T-cell (primary cell): ENCODE measurements around the gene QSER1. TPM values are rescaled to one million over a fixed set of nuclear protein-coding genes. Genes with fewer than 3 reads are reported as not detected.

Source experiments
- ATAC-seq, 4 experiments: fragments of 200-7000 bp in 3 of 4; fragments of 150-1000 bp in 1 of 4; cut with Tn5 transposase; replicated peaks in 1 of 4; 1 replicate in 3 of 4; 2 replicates in 1 of 4; pipeline ENCODE4 v1.10.0; 2021; ENCODE audit warnings: moderate library complexity in 3 of 4, mild to moderate bottlenecking in 2 of 4, moderate number of reproducible peaks in 1 of 4
- CTCF ChIA-PET, 2 donors: fragments of 300-600 bp; sonication (Branson Sonifier 250); formaldehyde crosslinking; loops; one replicate each; lab custom pipeline; 2022; ENCODE audit warnings: antibody characterized with exemption in 2 of 2; lab: Charles Lee
- POLR2A ChIA-PET, 2 donors: fragments of 300-600 bp; sonication (Branson Sonifier 250); formaldehyde crosslinking; loops; one replicate each; lab custom pipeline; 2022; ENCODE audit warnings: antibody characterized with exemption in 2 of 2; lab: Charles Lee
- DNase-seq, 35 experiments: peaks; one replicate each; pipeline versions ENCODE4 v3.0.0 to v3.0.0-alpha.2; 2013 to 2023
- H3K27ac ChIP-seq: one replicate; pipeline ENCODE4 v1.5.1; 2013; ENCODE audit warnings: low read length
- H3K27me3 ChIP-seq, 2 experiments: replicated peaks in 1 of 2; 1 replicate in 1 of 2; 2 replicates in 1 of 2; pipeline versions ENCODE4 v1.6.1 to v1.7.0; 2013; ENCODE audit warnings: low read length in 1 of 2, mixed read lengths in 1 of 2; ENCODE audit not compliant: control insufficient read depth in 2 of 2, insufficient read depth in 2 of 2; ENCODE audit errors: extremely low read depth in 1 of 2
- H3K36me3 ChIP-seq, 2 donors: 1 replicate in 1 of 2; 2 replicates in 1 of 2; pipeline versions ENCODE4 v1.6.1 to v1.7.0; 2013; ENCODE audit warnings: low read length in 1 of 2; ENCODE audit not compliant: control insufficient read depth in 2 of 2, insufficient read depth in 1 of 2; ENCODE audit errors: extremely low read depth in 1 of 2
- H3K4me1 ChIP-seq, 2 experiments: 1 replicate in 1 of 2; 2 replicates in 1 of 2; pipeline versions ENCODE4 v1.6.1 to v1.7.0; 2013; ENCODE audit warnings: low read length in 2 of 2, mixed read lengths in 1 of 2; ENCODE audit not compliant: insufficient read depth in 2 of 2, control insufficient read depth in 1 of 2; ENCODE audit errors: extremely low read depth in 1 of 2
- H3K4me3 ChIP-seq, 2 donors: 1 replicate in 1 of 2; 2 replicates in 1 of 2; pipeline versions ENCODE4 v1.5.1 to v1.7.0; 2013; ENCODE audit warnings: mild to moderate bottlenecking in 2 of 2, low read length in 1 of 2, moderate library complexity in 1 of 2; ENCODE audit not compliant: control insufficient read depth in 1 of 2; ENCODE audit errors: extremely low read depth in 1 of 2
- H3K9me3 ChIP-seq: 2 replicates; pipeline ENCODE4 v1.7.0; 2013
- H3K27ac Mint-ChIP-seq, 2 donors: one replicate each; pipeline ENCODE4 v1.8.0; 2020 to 2021; ENCODE audit warnings: mild to moderate bottlenecking in 2 of 2, mixed read lengths in 2 of 2
- H3K27me3 Mint-ChIP-seq, 2 donors: one replicate each; pipeline ENCODE4 v1.8.0; 2021 to 2022; ENCODE audit warnings: mixed read lengths in 2 of 2
- H3K36me3 Mint-ChIP-seq: one replicate; pipeline ENCODE4 v1.8.0; 2021; ENCODE audit warnings: mixed read lengths
- H3K4me1 Mint-ChIP-seq, 3 donors: one replicate each; pipeline ENCODE4 v1.8.0; 2020 to 2022; ENCODE audit warnings: mixed read lengths in 3 of 3, mild to moderate bottlenecking in 1 of 3
- H3K4me3 Mint-ChIP-seq, 3 donors: one replicate each; pipeline ENCODE4 v1.8.0; 2020 to 2022; ENCODE audit warnings: mild to moderate bottlenecking in 3 of 3, mixed read lengths in 3 of 3, moderate library complexity in 3 of 3
- H3K9me3 Mint-ChIP-seq, 3 donors: one replicate each; pipeline ENCODE4 v1.8.0; 2020 to 2022; ENCODE audit warnings: mixed read lengths in 3 of 3
- WGBS: methylation state at CpG from one replicate; pipeline ENCODE4 v1.1.5; 2013; ENCODE audit warnings: missing lambda C conversion rate; ENCODE audit not compliant: insufficient coverage; 5-methylcytosine and 5-hydroxymethylcytosine counted together
- total RNA-seq, 35 experiments: library from RNA in 6 of 35; stranded (reverse) in 6 of 35; fragments of 120-200 nt in 1 of 35; gene quantifications; one replicate each; pipeline versions ENCODE4 v1.2.1 to v1.2.4 and lab custom pipeline; 2013 to 2026

The QSER1 gene
- total RNA-seq, 5 donors from 2014 or later (not counting 1 experiment from before 2014, with no cell fraction given), result 11.9 to 14.1 (median 13.5) TPM

- ATAC-seq (peak; percentile 77 to 82 (median 78)), DNase-seq (peak; percentile 50 to 84 (median 74))
- Histone ChIP-seq H3K9me3 (no peaks in the 10 kb centered on the region), H3K27ac (no peak within 1 kb of the TSS), H3K4me3 (peak within 1 kb of the TSS; percentile 21 to 58), H3K27me3 (peaks cover 0 to 17% of the 10 kb centered on the region in 2 experiments), H3K36me3 (no peaks in the 10 kb centered on the region), H3K4me1 (peaks cover 16 to 30% of the 10 kb centered on the region in 2 experiments)
- POLR2A ChIA-PET, result interaction anchor here (0.5 to 0.7 kb wide), 5 partner anchors 10 to 880 kb away, joined by 4 to 13 read pairs (median 8); no protein-coding TSS in a partner anchor
- Mint-ChIP-seq H3K4me1 (peaks cover 31 to 51% (median 46%) of the 10 kb centered on the region in 3 donors), H3K36me3 (no peaks in the 10 kb centered on the region), H3K27me3 (peaks cover 0 to 29% of the 10 kb centered on the region in 2 donors), H3K27ac (peak within 1 kb of the TSS in 1 of 2 donors; percentile 52), H3K4me3 (peak within 1 kb of the TSS; percentile 81 to 86 (median 82)), H3K9me3 (no peaks in the 10 kb centered on the region)
- CTCF ChIA-PET, result interaction anchor here (0.7 to 1.7 kb wide), 3 partner anchors 17 to 542 kb away, joined by 3 to 8 read pairs (median 3); no protein-coding TSS in a partner anchor
- 9% methylated on average over 82 of the region's 89 CpGs for WGBS
Observed at GRCh38 chr11:33015621-33016551, 123.3 kb downstream of the QSER1 start, which contains the start of gene DEPDC7. Gene DEPDC7, plus strand, starts transcription at chr11:33015878. Its CDS starts 78 bp downstream, at chr11:33015956.

- Histone ChIP-seq H3K4me1 (peaks cover 13 to 24% of the 10 kb centered on the region in 2 experiments), H3K9me3 (no peaks in the 10 kb centered on the region), H3K36me3 (no peaks in the 10 kb centered on the region), H3K4me3 (peak overlapping the region in 1 of 2 donors; percentile 21), H3K27ac (no peak overlapping the region), H3K27me3 (peaks cover 0 to 17% of the 10 kb centered on the region in 2 experiments)
- DNase-seq, result no peak
- H3K36me3 Mint-ChIP-seq, result no peaks in the 10 kb centered on the region
- ChIA-PET CTCF (interaction anchor here (0.7 to 1.7 kb wide), 3 partner anchors 17 to 49 kb away, joined by 3 read pairs; no protein-coding TSS in a partner anchor), POLR2A (interaction anchor here (0.5 to 0.6 kb wide), 2 partner anchors 21 to 47 kb away, joined by 5 to 8 read pairs; no protein-coding TSS in a partner anchor)
- H3K9me3 Mint-ChIP-seq, result no peaks in the 10 kb centered on the region
- H3K27ac Mint-ChIP-seq, result peak overlapping the region in 1 of 2 donors; percentile 44
- peaks cover 0 to 29% of the 10 kb centered on the region in 2 donors for H3K27me3 Mint-ChIP-seq
- peaks cover 28 to 49% (median 44%) of the 10 kb centered on the region in 3 donors for H3K4me1 Mint-ChIP-seq
- no peak for ATAC-seq
- WGBS, result no CpG with 5 or more reads among the region's 4 CpGs
- peak overlapping the region; percentile 79 to 82 (median 79) for H3K4me3 Mint-ChIP-seq
Observed at GRCh38 chr11:33016654-33017053, 124.0 kb downstream of the QSER1 start.

- CTCF ChIA-PET, result interaction anchor here in 1 of 2 donors (1.3 to 1.7 kb wide), 2 partner anchors 16 to 48 kb away, joined by 3 read pairs; no protein-coding TSS in a partner anchor
- Mint-ChIP-seq H3K4me1 (peaks cover 28 to 48% (median 44%) of the 10 kb centered on the region in 3 donors), H3K27me3 (peaks cover 0 to 29% of the 10 kb centered on the region in 2 donors)
Observed at GRCh38 chr11:33017478-33017877, 124.9 kb downstream of the QSER1 start.

GRCh38 chr11:33017965-33018364, 125.4 kb downstream of the QSER1 start:
- no CpG with 5 or more reads among the region's 3 CpGs for WGBS
- no peaks in the 10 kb centered on the region for H3K36me3 ChIP-seq
- Mint-ChIP-seq H3K36me3 (no peaks in the 10 kb centered on the region), H3K27ac (no peak overlapping the region), H3K4me1 (peaks cover 28 to 43% (median 39%) of the 10 kb centered on the region in 3 donors), H3K9me3 (no peaks in the 10 kb centered on the region), H3K27me3 (peaks cover 0 to 29% of the 10 kb centered on the region in 2 donors), H3K4me3 (no peak overlapping the region)
- ChIA-PET CTCF (interaction anchor here in 1 of 2 donors (1.3 kb wide), 1 partner anchor 47 kb away, joined by 3 read pairs; no protein-coding TSS in a partner anchor), POLR2A (no interaction called here)
- H3K9me3 ChIP-seq, result no peaks in the 10 kb centered on the region
- H3K4me1 ChIP-seq, result peaks cover 5 to 14% of the 10 kb centered on the region in 2 experiments
- H3K4me3 ChIP-seq, result no peak overlapping the region
- peaks cover 0 to 17% of the 10 kb centered on the region in 2 experiments for H3K27me3 ChIP-seq
- DNase-seq, result no peak
- no peak overlapping the region for H3K27ac ChIP-seq
- no peak for ATAC-seq

More at GRCh38 chr11:33017478-33017877, 124.9 kb downstream of the QSER1 start:
- ATAC-seq (no peak), DNase-seq (no peak)
- no peaks in the 10 kb centered on the region for H3K36me3 ChIP-seq
- peaks cover 6 to 17% of the 10 kb centered on the region in 2 experiments for H3K4me1 ChIP-seq
- Mint-ChIP-seq H3K36me3 (no peaks in the 10 kb centered on the region), H3K9me3 (no peaks in the 10 kb centered on the region), H3K4me3 (no peak overlapping the region), H3K27ac (no peak overlapping the region)
- peaks cover 0 to 17% of the 10 kb centered on the region in 2 experiments for H3K27me3 ChIP-seq
- no peak overlapping the region for H3K4me3 ChIP-seq
- no peaks in the 10 kb centered on the region for H3K9me3 ChIP-seq
- H3K27ac ChIP-seq, result no peak overlapping the region
- POLR2A ChIA-PET, result no interaction called here
- WGBS, result 100% methylated on average over 1 of the region's 9 CpGs

- Histone ChIP-seq H3K9me3 (no peaks in the 10 kb centered on the region), H3K36me3 (no peaks in the 10 kb centered on the region), H3K4me3 (no peak overlapping the region), H3K27ac (no peak overlapping the region), H3K27me3 (peaks cover 0 to 17% of the 10 kb centered on the region in 2 experiments), H3K4me1 (peaks cover 5 to 14% of the 10 kb centered on the region in 2 experiments)
- ChIA-PET CTCF (no interaction called here), POLR2A (no interaction called here)
- peak overlapping the region in 1 of 2 donors; percentile 12 for H3K27ac Mint-ChIP-seq
- 71% methylated on average over 3 of the region's 6 CpGs for WGBS
- H3K4me3 Mint-ChIP-seq, result no peak overlapping the region
- H3K4me1 Mint-ChIP-seq, result peaks cover 28 to 36% (median 34%) of the 10 kb centered on the region in 3 donors
- H3K36me3 Mint-ChIP-seq, result no peaks in the 10 kb centered on the region
- ATAC-seq (no peak), DNase-seq (no peak)
- H3K27me3 Mint-ChIP-seq, result peaks cover 0 to 29% of the 10 kb centered on the region in 2 donors
- H3K9me3 Mint-ChIP-seq, result no peaks in the 10 kb centered on the region
Observed at GRCh38 chr11:33018840-33019239, 126.2 kb downstream of the QSER1 start.

GRCh38 chr11:33021501-33021900, 128.9 kb downstream of the QSER1 start:
- Mint-ChIP-seq H3K4me1 (peaks cover 21 to 26% (median 25%) of the 10 kb centered on the region in 3 donors), H3K27ac (no peak overlapping the region), H3K27me3 (peaks cover 0 to 22% of the 10 kb centered on the region in 2 donors), H3K9me3 (no peaks in the 10 kb centered on the region), H3K36me3 (no peaks in the 10 kb centered on the region), H3K4me3 (no peak overlapping the region)
- H3K4me1 ChIP-seq, result peaks cover 1 to 5% of the 10 kb centered on the region in 2 experiments
- CTCF ChIA-PET, result interaction anchor here in 1 of 2 donors (0.6 to 1.5 kb wide), 4 partner anchors 10 to 44 kb away, joined by 3 to 4 read pairs (median 4); no protein-coding TSS in a partner anchor
- no peaks in the 10 kb centered on the region for H3K9me3 ChIP-seq
- no peak overlapping the region for H3K27ac ChIP-seq
- no peak for ATAC-seq
- WGBS, result no CpG with 5 or more reads among the region's 1 CpG
- no peak overlapping the region for H3K4me3 ChIP-seq
- POLR2A ChIA-PET, result no interaction called here
- no peaks in the 10 kb centered on the region for H3K36me3 ChIP-seq
- H3K27me3 ChIP-seq, result peaks cover 0 to 3% of the 10 kb centered on the region in 2 experiments
- no peak for DNase-seq
